GM18951 (cell line): ENCODE results near the gene SMAD6.

Source experiments
- POLR2A ChIP-seq: IDR thresholded peaks from 4 replicates; pipeline ENCODE4 v1.6.1; 2011; ENCODE audit warnings: mild to moderate bottlenecking; ENCODE audit not compliant: insufficient read length, insufficient read depth; ENCODE audit errors: extremely low read depth
- in situ Hi-C: fragments of 300-500 bp; cut with MboI; formaldehyde crosslinking; loops from one replicate; pipeline ENCODE4 v1.12.0; 2022; ENCODE audit warnings: low sequenced_read_pairs, mixed read lengths, inconsistent platforms; ENCODE audit not compliant: unreplicated experiment

Gene SMAD6

GRCh38 chr15:66758844-66759243 is 56.8 kb downstream of the SMAD6 start:
- in situ Hi-C loops, result no loop called here
- TF ChIP-seq POLR2A, result no peak

GRCh38 chr15:66760097-66760967 is 58.3 kb downstream of the SMAD6 start:
- in situ Hi-C loops, result no loop called here
- no peak for TF ChIP-seq POLR2A

- no peak for TF ChIP-seq POLR2A
- in situ Hi-C loops, result no loop called here
These were observed 59.1 kb downstream of the SMAD6 start for GRCh38 chr15:66760968-66761725.

GRCh38 chr15:66761726-66762595 is 59.9 kb downstream of the SMAD6 start:
- in situ Hi-C loops, result no loop called here
- TF ChIP-seq POLR2A, result no peak

GRCh38 chr15:66763186-66764071 is 61.4 kb downstream of the SMAD6 start:
- in situ Hi-C loops, result no loop called here
- no peak for TF ChIP-seq POLR2A

- TF ChIP-seq POLR2A, result no peak
- in situ Hi-C loops, result no loop called here
These were observed 62.2 kb downstream of the SMAD6 start for GRCh38 chr15:66764072-66764786.

GRCh38 chr15:66765478-66766281 is 63.6 kb downstream of the SMAD6 start:
- TF ChIP-seq POLR2A, result no peak
- in situ Hi-C loops, result no loop called here

GRCh38 chr15:66766282-66767230 is 64.5 kb downstream of the SMAD6 start:
- TF ChIP-seq POLR2A, result no peak
- in situ Hi-C loops, result no loop called here

GRCh38 chr15:66767240-66767659 is 65.2 kb downstream of the SMAD6 start:
- no peak for TF ChIP-seq POLR2A
- in situ Hi-C loops, result no loop called here

GRCh38 chr15:66768987-66769386 is 67.0 kb downstream of the SMAD6 start:
- in situ Hi-C loops, result no loop called here
- TF ChIP-seq POLR2A, result no peak
